ENCODE results near the gene OBSCN. TPM values are rescaled to one million over a fixed set of nuclear protein-coding genes. Genes with fewer than 3 reads are reported as not detected.

The OBSCN gene
- total and polyA plus RNA-seq, 10 of the 15 experiments (the other 5 are each of a cell fraction or from before 2014, with no cell fraction given), result 0.01 to 0.36 (median 0.08) TPM; not detected in 2

GRCh38 chr1:228289239-228289849 lies 81.5 kb downstream of the OBSCN start (continued):
- TF ChIP-seq ETV6 (conservative IDR thresholded peaks at IDR 0.05 in 1 of 2, IDR thresholded peaks at IDR 0.05 in 1 of 2; ENCODE audit: borderline replicate concordance in 1 of 2, low read depth in 1 of 2) (no peak), ZBTB4 (CRISPR knock-in tag; IDR thresholded peaks at IDR 0.05) (no peak), GATAD2B (conservative IDR thresholded peaks at IDR 0.05; ENCODE audit: low read depth) (no peak), PAX8 (IDR thresholded peaks at IDR 0.05) (no peak)

- in situ Hi-C loops (cut with MboI), result no loop called here
- ChIA-PET POLR2A (no interaction called here), CTCF (no interaction called here)
- TF ChIP-seq CEBPB (IDR thresholded peaks at IDR 0.05; ENCODE audit: borderline replicate concordance in 1 of 2, low read depth in 2 of 2, low read length in 2 of 2), result no peak
- TF ChIP-seq SRF (IDR thresholded peaks at IDR 0.05; ENCODE audit: low read depth in 2 of 2, low read length in 2 of 2), result no peak
- TF ChIP-seq EGR1 (IDR thresholded peaks at IDR 0.05; ENCODE audit: borderline replicate concordance in 1 of 2, low read depth in 2 of 2, low read length in 2 of 2), result no peak
- no peak for TF ChIP-seq FOXK2 (IDR thresholded peaks at IDR 0.05)
- TF ChIP-seq NFYA (IDR thresholded peaks at IDR 0.05; ENCODE audit: borderline replicate concordance, low read depth, low read length), result no peak
- no peak for TF ChIP-seq ASH2L (IDR thresholded peaks at IDR 0.05; ENCODE audit: borderline replicate concordance, low read depth)
- TF ChIP-seq PAX5 (IDR thresholded peaks at IDR 0.05; ENCODE audit: borderline replicate concordance, low read depth, low read length), result no peak
- no peak for TF ChIP-seq PAX8 (IDR thresholded peaks at IDR 0.05)
- no peak for TF ChIP-seq KLF5 (IDR thresholded peaks at IDR 0.05; ENCODE audit: partially characterized antibody)
- no peak for TF ChIP-seq SREBF1 (IDR thresholded peaks at IDR 0.05; ENCODE audit: low read length)
- no peak for TF ChIP-seq NBN (IDR thresholded peaks at IDR 0.05)
- TF ChIP-seq, protein P1, sequence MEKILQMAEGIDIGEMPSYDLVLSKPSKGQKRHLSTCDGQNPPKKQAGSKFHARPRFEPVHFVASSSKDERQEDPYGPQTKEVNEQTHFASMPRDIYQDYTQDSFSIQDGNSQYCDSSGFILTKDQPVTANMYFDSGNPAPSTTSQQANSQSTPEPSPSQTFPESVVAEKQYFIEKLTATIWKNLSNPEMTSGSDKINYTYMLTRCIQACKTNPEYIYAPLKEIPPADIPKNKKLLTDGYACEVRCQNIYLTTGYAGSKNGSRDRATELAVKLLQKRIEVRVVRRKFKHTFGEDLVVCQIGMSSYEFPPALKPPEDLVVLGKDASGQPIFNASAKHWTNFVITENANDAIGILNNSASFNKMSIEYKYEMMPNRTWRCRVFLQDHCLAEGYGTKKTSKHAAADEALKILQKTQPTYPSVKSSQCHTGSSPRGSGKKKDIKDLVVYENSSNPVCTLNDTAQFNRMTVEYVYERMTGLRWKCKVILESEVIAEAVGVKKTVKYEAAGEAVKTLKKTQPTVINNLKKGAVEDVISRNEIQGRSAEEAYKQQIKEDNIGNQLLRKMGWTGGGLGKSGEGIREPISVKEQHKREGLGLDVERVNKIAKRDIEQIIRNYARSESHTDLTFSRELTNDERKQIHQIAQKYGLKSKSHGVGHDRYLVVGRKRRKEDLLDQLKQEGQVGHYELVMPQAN (conservative IDR thresholded peaks at IDR 0.05), result no peak
- TF ChIP-seq CHD4 (IDR thresholded peaks at IDR 0.05), result no peak
- TF ChIP-seq POU2F2 (IDR thresholded peaks at IDR 0.05; ENCODE audit: borderline replicate concordance, low read depth, low read length), result no peak
Measured at GRCh38 chr1:228289996-228290881, 82.4 kb downstream of the OBSCN start.

More at GRCh38 chr1:228289996-228290881, 82.4 kb downstream of the OBSCN start:
- RAD21 ChIA-PET (ENCODE audit: unreplicated experiment), result no interaction called here
- no TSS peak for BruUV-seq (replicated peaks)
- no peak overlapping the region for H2AFZ ChIP-seq (ENCODE audit: control insufficient read depth, low read depth, low read length)
- H3K4me2 ChIP-seq (ENCODE audit: control insufficient read depth, insufficient read depth), result no peak overlapping the region
- SMC1A ChIA-PET (ENCODE audit: uncharacterized antibody, unreplicated experiment), result no interaction called here
- no peaks in the 10 kb centered on the region for H3K4me1 ChIP-seq (ENCODE audit: control insufficient read depth, insufficient read depth, low read length)
- DNase-seq (ENCODE audit: low read depth, low spot score), result no peak
- ATAC-seq, result no peak
- intact Hi-C loops (cut with micrococcal nuclease; ENCODE audit: unreplicated experiment), result loop anchor here (10.0 kb wide), 1 partner anchor 75 kb away; no protein-coding TSS in a partner anchor
- no peaks in the 10 kb centered on the region for H4K20me1 ChIP-seq (ENCODE audit: control insufficient read depth, insufficient read depth)
- no peaks in the 10 kb centered on the region for H3K36me3 ChIP-seq (ENCODE audit: control insufficient read depth in 2 of 2, insufficient read depth in 2 of 2, low read length in 1 of 2)
- H3K79me2 ChIP-seq (ENCODE audit: control insufficient read depth, insufficient read depth, low read length), result no peaks in the 10 kb centered on the region
- FAIRE-seq, result no peak
- H3K4me3 ChIP-seq, result no peak overlapping the region
- 32% methylated on average over 22 of the region's 22 CpGs for WGBS (ENCODE audit: insufficient coverage, insufficient replicate concordance, low lambda C conversion rate, missing lambda C conversion rate)
- H3K9ac ChIP-seq (ENCODE audit: control insufficient read depth, insufficient read depth, low read length), result no peak overlapping the region
- no peaks in the 10 kb centered on the region for H3K27me3 ChIP-seq (replicated peaks in 1 of 2; ENCODE audit: control insufficient read depth in 2 of 2, insufficient read depth in 2 of 2, low read length in 1 of 2)
- no peaks in the 10 kb centered on the region for H3K9me3 ChIP-seq (replicated peaks; ENCODE audit: control insufficient read depth, insufficient read depth, low read length)
- no peak overlapping the region for H3K27ac ChIP-seq (ENCODE audit: control insufficient read depth, insufficient read depth)
